NCI-H1436 (cell line): ENCODE results near the gene TNFRSF18.
"Not testable (repeated sequence)": the region's sequence is repeated elsewhere in the genome, so short reads cannot be mapped to it uniquely, and the experiment has no call there.

ENCODE experiments used
- DNase-seq: peaks from one replicate; lab custom pipeline; 2025; lab: John Stamatoyannopoulos, UW

Gene TNFRSF18

GRCh38 chr1:1206376-1206965 lies at the start of gene TNFRSF18:
TNFRSF18 (minus strand) TSS chr1:1206592; CDS start chr1:1206571, 21 bp downstream.
- no peak for DNase-seq

DNA sequence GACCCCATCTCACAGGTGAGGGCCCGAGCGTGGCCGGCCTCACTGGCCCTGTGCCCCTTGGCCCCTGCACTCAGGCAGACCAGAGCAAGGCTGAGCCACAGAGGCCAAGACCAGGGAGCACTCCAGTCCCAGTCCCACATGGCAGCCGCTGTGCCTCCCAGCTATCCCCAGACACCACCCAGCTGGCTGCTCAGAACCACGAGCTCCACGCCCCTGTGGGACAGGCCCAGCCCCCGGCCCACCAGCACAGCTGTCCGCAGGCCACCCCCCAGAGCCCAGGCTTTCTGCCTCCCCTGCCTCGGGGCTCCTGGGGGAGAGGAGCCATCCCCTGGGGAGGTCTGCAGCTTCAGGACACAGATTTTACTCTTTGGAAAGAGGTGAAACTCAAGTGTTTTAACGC lies 49.2 kb upstream of the TNFRSF18 start:
- DNase-seq: no peak

DNA sequence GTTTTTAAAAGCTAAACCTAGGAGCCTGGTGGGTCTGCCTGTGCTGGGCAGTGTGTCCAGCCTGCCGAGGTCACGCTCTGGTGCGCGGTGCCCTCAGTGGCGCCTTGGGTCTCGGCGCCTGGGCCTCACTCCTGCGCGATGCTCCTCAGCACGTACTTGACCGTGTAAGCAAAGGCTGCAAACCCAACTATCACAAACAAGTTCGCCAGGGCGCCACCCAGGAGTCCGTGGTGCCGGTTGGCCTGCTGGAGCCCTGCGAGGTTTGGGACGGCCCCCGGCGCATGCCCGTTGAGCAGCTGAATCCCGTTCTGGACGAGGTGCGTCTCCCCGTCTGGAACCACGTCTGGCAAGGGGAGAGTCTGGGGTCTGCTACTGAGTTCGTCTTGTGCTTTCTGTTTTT lies 48.7 kb upstream of the TNFRSF18 start:
- no peak for DNase-seq

DNA sequence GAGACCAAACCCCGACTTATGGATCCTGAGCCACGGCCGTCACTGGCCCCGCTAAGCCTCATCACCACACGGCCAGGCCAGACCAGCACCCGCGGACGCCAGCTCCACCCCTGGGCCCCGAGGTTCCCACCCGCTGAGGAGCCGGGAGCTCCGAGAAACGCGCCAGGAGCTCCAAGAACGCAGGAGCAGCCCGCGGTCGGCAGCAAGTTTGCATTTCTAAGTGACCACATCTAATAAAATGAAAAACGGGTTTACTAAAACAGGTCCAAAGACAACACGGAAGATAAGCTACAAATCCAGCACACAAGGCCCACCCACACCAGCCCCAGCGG lies 48.2 kb upstream of the TNFRSF18 start:
- DNase-seq: no peak

DNA sequence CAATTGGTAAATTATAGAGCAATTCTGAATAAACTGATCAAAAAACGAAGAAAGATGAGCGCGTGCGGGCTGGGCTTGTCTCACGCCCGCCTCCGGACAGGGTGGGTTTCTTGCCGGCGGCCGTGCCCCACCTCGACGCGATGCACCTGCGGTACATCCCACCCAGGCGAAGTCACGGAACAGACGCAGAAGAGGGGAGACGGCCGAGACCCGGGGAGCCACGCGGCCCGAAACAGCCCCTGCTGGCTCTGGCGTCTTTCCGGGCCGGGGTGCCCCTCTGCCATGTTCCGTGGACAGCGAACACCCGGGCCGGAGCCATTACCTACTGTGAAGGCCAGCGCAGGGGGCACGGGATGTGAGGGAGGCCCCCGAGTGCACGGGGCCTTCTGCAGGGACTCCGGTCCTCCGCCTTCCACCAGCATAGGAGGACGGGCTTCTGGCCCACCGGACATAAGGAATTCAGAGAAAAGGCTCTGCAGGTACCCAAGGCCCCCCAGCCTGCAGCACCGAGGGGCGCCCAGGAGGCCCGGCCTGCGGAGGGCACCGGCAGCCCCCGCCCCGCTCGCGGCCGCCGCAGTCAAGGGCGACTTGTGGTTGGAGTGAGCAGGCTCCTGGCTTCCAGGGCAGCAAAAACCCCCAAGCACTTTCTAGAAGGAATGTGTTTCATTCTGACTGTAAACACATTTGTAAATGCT lies 47.7 kb upstream of the TNFRSF18 start:
- DNase-seq: no peak

GRCh38 chr1:1253314-1253713 lies 46.9 kb upstream of the TNFRSF18 start:
- no peak for DNase-seq

- DNase-seq: no peak
Observed at GRCh38 chr1:1250786-1251284, 44.4 kb upstream of the TNFRSF18 start.

DNA sequence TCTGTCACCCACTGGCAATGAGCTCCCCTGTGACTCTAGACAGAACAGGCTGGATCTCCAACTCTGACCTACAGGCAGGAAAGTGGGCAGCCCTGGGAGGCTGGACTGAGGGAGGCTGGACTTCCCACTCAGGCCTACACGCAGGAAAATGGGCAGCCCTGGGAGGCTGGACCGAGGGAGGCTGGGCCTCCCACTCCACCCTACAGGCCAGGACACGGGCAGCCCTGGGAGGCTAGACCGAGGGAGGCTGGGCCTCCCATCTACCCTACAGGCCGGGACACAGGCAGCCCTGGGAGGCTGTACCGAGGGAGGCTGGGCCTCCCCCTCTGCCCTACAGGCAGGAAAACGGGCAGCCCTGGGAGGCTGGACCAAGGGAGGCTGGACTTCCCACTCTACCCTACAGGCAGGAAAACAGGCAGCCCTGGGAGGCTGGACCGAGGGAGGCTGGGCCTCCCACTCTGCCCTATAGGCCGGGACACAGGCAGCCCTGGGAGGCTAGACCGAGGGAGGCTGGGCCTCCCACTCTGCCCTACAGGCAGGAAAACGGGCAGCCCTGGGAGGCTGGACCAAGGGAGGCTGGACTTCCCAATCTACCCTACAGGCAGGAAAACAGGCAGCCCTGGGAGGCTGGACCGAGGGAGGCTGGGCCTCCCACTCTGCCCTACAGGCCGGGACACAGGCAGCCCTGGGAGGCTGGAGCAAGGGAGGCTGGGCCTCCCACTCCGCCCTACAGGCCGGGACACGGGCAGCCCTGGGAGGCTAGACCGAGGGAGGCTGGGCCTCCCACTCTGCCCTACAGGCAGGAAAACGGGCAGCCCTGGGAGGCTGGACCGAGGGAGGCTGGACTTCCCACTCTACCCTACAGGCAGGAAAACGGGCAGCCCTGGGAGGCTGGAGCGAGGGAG lies 41.9 kb upstream of the TNFRSF18 start:
- DNase-seq: not testable (repeated sequence)

DNA sequence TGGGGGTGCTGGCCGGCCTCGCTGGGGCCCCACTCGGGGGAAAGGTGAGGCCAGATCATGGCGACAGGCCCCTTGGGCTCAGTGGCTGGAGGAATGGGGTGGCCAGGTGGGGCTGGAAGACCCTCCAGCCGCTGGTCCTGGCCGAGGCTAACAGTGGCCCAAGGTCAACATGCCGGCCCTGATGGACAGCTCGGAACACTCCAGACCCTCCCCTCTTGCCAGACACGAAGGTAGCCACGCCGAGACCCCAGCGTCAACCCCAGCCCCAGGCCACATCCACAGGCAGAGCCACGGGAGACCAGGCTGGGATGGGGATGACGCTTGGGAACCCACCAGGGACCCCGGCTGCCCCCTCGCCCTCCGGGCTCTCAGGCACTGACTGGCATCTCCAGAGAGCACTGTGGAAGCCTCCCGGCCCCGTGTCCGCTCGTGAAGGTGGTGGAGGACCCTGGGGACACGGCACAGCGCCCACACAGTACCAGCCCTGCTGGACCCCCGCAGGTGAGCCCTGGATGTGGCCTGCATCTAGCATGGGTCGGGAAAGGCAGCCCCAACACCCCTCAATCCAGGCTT lies 41.0 kb upstream of the TNFRSF18 start:
- no peak for DNase-seq

DNA sequence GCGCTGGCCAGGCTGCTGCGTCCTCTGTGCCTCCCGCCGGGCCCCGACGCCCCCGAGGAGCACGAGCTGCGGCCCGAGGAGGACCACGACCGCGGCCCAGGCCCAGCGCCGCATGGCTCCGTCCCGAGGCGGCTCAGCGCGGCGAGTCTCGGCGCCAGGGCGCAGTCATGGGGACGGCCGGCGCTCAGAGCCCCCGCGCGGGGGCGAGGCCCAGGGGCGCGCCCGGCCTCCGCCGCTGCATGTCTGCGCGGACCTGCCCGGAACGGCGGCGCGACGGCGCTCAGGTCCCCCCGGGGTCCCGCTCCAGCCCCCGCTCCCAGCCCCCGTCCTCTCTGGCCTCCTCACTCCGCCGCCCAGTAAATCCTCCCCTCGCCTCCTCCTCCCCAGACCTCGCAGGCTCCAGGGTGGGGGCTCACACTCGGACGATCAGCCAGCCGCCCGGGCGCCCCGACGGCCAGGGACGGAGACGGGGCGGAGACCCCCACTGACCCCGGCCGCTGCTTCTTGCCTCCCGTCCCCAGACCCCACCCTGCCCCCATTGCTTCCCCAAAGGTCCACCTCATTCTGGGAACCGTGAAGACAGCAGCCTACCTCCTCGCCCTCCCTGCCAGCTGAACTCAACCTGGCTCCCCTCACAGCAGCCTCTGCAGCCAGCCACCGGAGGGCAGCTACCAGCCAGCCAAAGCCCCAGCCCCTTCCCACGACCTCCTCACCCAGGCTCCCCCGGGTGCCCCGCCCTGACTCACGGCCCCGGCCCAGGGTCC lies 40.4 kb upstream of the TNFRSF18 start, which contains the start of gene C1QTNF12:
TSS of gene C1QTNF12 (minus strand) at position 146 of the 764 bp plus-strand sequence. CDS start at position 114, 32 bp downstream.
- DNase-seq: no peak

GRCh38 chr1:1245817-1246576 lies 39.6 kb upstream of the TNFRSF18 start:
- no peak for DNase-seq

DNA sequence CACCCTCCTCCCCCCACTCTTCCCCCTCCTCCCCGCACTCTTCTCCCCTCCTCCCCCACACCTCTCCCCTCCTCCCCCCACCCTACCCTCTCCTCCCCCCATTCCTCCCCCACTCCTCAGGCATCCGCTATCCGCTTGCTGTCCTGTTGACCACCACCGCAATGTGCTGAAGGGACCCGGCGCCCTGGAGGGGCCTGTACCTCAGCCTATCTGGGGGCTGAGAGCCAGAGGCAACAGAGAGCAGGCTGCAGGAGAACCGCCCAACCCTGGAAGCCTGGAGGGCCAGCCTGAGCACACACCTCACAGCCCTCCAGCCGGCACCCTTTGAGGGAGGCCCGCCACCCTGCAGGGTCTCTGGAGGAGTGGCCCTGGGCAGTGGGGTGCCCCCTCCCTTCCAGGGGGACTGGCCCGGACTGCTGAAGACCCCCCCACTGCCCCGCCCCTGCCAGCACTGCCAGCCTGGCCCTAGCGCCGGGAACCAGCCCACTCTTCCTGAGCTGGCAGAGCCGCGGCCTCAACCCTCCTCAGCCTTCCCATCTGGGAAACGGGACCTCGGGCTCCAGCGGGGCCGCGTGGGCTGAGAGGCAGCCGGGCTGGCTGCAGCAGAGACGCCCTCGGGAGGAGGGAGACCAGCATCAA lies 38.9 kb upstream of the TNFRSF18 start:
- DNase-seq: no peak

GRCh38 chr1:1244192-1244811 lies 37.9 kb upstream of the TNFRSF18 start:
- DNase-seq: no peak

GRCh38 chr1:1243807-1244191 lies 37.4 kb upstream of the TNFRSF18 start:
- no peak for DNase-seq

- no peak for DNase-seq
Observed at GRCh38 chr1:1243266-1243660, 36.9 kb upstream of the TNFRSF18 start.

DNA sequence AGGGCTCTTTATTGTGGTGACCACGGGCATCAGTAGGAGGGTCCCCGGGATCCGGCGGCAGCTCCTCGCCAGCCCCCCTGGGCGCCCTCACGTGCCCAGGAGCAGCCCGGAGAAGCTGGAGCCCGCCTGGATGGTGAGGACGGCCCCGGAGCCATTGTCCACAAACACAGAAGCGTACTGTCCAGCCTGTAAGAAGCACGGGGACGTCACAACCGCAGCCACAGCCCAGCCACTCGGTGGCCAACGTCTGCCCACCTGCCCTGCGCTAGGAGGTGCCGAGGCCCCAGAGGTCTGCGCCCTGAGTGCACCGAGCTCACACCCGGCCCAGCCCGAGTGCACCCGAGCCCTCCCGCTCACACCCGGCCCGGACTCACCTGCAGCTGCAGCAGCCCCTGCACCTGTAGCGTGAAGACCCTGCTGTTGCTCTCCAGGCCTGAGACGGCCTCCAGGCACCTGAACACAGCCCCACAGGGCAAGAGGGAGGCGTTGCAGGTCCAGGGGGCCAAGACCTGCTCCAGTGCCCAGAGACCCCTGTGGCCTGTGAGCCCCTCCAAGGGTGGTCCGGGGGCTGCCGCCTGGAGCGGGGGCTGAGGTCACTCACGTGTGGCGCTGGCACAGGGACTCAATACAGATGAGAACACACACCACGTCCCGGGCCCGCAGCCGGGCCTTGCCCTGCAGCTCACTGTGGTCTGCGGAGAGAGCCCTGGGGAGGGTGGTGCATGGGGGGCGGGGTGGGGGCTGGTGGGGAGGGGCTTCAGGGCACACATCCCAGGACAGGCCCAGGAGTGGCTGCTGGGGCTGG lies 36.3 kb upstream of the TNFRSF18 start:
- no peak for DNase-seq

- DNase-seq: no peak
Observed at GRCh38 chr1:1241588-1242219, 35.3 kb upstream of the TNFRSF18 start.

- no peak for DNase-seq
Observed at GRCh38 chr1:1240822-1241587, 34.6 kb upstream of the TNFRSF18 start.
